Caco-2 (cell line): ENCODE measurements around the gene SRGAP1. TPM values are rescaled to one million over a fixed set of nuclear protein-coding genes. Genes with fewer than 3 reads are reported as not detected.

Source experiments
- BruUV-seq: library from RNA; stranded (reverse); fragments of 400-500 nt; replicated peaks from 2 replicates; lab custom pipeline; 2021; lab: Mats Ljungman, UMichigan
- CTCF ChIA-PET: fragments of 300-600 bp; sonication (Branson Sonifier 250); formaldehyde crosslinking; loops from one replicate; lab custom pipeline; 2022; ENCODE audit warnings: antibody characterized with exemption; lab: Charles Lee
- POLR2A ChIA-PET: fragments of 300-600 bp; sonication (Branson Sonifier 250); formaldehyde crosslinking; loops from one replicate; lab custom pipeline; 2022; ENCODE audit warnings: antibody characterized with exemption; lab: Charles Lee
- DNase-seq, 2 experiments: peaks; one replicate each; pipeline versions ENCODE4 v3.0.0 to v3.0.0-alpha.2; 2020 to 2022
- H3K27me3 ChIP-seq: replicated peaks from 2 replicates; pipeline ENCODE4 v1.6.0; 2011; ENCODE audit warnings: low read length; ENCODE audit not compliant: control insufficient read depth, insufficient read depth
- H3K36me3 ChIP-seq: 2 replicates; pipeline ENCODE4 v1.5.1; 2011; ENCODE audit warnings: low read length; ENCODE audit not compliant: control insufficient read depth, insufficient read depth
- H3K4me1 ChIP-seq: fragments of 250-450 bp; sonication (Bioruptor Pico); 2 replicates; pipeline ENCODE4 v1.5.1; 2020; ENCODE audit warnings: mild to moderate bottlenecking
- H3K4me3 ChIP-seq: 2 replicates; pipeline ENCODE4 v1.5.1; 2011; ENCODE audit warnings: low read depth, mild to moderate bottlenecking, control low read depth, low read length
- H3K9me3 ChIP-seq: fragments of 250-450 bp; sonication (Bioruptor Pico); 2 replicates; pipeline ENCODE4 v1.5.1; 2020; ENCODE audit warnings: mild to moderate bottlenecking, moderate library complexity
- H3K27ac Mint-ChIP-seq: one replicate; pipeline ENCODE4 v1.8.0; 2022; ENCODE audit warnings: mixed read lengths; ENCODE audit not compliant: unreplicated experiment
- H3K27me3 Mint-ChIP-seq: one replicate; pipeline ENCODE4 v1.8.0; 2022; ENCODE audit warnings: mixed read lengths; ENCODE audit not compliant: insufficient read depth, unreplicated experiment
- H3K36me3 Mint-ChIP-seq: one replicate; pipeline ENCODE4 v1.8.0; 2022; ENCODE audit warnings: mild to moderate bottlenecking, mixed read lengths; ENCODE audit not compliant: insufficient read depth, unreplicated experiment
- H3K4me1 Mint-ChIP-seq: one replicate; pipeline ENCODE4 v1.8.0; 2022; ENCODE audit warnings: low read depth, mixed read lengths; ENCODE audit not compliant: unreplicated experiment
- H3K4me3 Mint-ChIP-seq: one replicate; pipeline ENCODE4 v1.8.0; 2022; ENCODE audit warnings: mild to moderate bottlenecking, moderate library complexity, mixed read lengths; ENCODE audit not compliant: unreplicated experiment
- H3K9me3 Mint-ChIP-seq: one replicate; pipeline ENCODE4 v1.8.0; 2022; ENCODE audit warnings: mixed read lengths; ENCODE audit not compliant: unreplicated experiment
- CTCF ChIP-seq, 2 experiments: fragments of 200-600 bp in 1 of 2; IDR thresholded peaks; 1 replicate in 1 of 2; 2 replicates in 1 of 2; pipeline versions ENCODE4 v1.5.1 to v1.8.0; 2011 to 2022; ENCODE audit warnings: antibody characterized with exemption in 1 of 2, control low read depth in 1 of 2, inconsistent platforms in 1 of 2, low read depth in 1 of 2, low read length in 1 of 2, mild to moderate bottlenecking in 1 of 2, moderate library complexity in 1 of 2; ENCODE audit not compliant: insufficient read depth in 1 of 2, severe bottlenecking in 1 of 2, unreplicated experiment in 1 of 2
- intact Hi-C: fragments of 100-400 bp; cut with micrococcal nuclease; formaldehyde crosslinking; loops from one replicate; pipeline ENCODE4 v1.10.0; 2022; ENCODE audit not compliant: unreplicated experiment
- total RNA-seq: library from RNA; stranded (reverse); gene quantifications from 2 replicates; pipeline ENCODE4 v1.2.3, GENCODE V29; 2022

SRGAP1 gene
- total RNA-seq, 1 experiment from 2014 or later: 22.1 TPM

GRCh38 chr12:63955831-63956666 is 111.5 kb downstream of the SRGAP1 start:
- no peak overlapping the region for H3K4me3 Mint-ChIP-seq
- no peaks in the 10 kb centered on the region for H3K27me3 ChIP-seq
- H3K36me3 ChIP-seq: no peaks in the 10 kb centered on the region
- H3K9me3 ChIP-seq: no peaks in the 10 kb centered on the region
- no peak for DNase-seq
- H3K9me3 Mint-ChIP-seq: no peaks in the 10 kb centered on the region
- no peak overlapping the region for H3K4me3 ChIP-seq
- H3K4me1 Mint-ChIP-seq: no peaks in the 10 kb centered on the region
- no TSS peak for BruUV-seq
- no peak overlapping the region for H3K27ac Mint-ChIP-seq
- CTCF ChIA-PET: no interaction called here
- no peaks in the 10 kb centered on the region for H3K27me3 Mint-ChIP-seq
- H3K36me3 Mint-ChIP-seq: no peaks in the 10 kb centered on the region
- no peak for TF ChIP-seq CTCF (IDR thresholded peaks at IDR 0.05; ENCODE audit: insufficient read depth in 1 of 2, low read depth in 1 of 2, low read length in 1 of 2, severe bottlenecking in 1 of 2, unreplicated experiment in 1 of 2)
- intact Hi-C loops: no loop called here
- H3K4me1 ChIP-seq: no peaks in the 10 kb centered on the region
- POLR2A ChIA-PET: interaction anchor here (0.7 kb wide), 1 partner anchor 218 kb away, joined by 13 read pairs; no protein-coding TSS in a partner anchor

GRCh38 chr12:63957496-63957895 is 113.0 kb downstream of the SRGAP1 start:
- H3K27me3 Mint-ChIP-seq: no peaks in the 10 kb centered on the region
- H3K36me3 Mint-ChIP-seq: no peaks in the 10 kb centered on the region
- H3K4me3 Mint-ChIP-seq: no peak overlapping the region
- intact Hi-C loops: no loop called here
- ChIA-PET CTCF (no interaction called here), POLR2A (no interaction called here)
- Histone ChIP-seq H3K4me3 (no peak overlapping the region), H3K9me3 (no peaks in the 10 kb centered on the region), H3K27me3 (no peaks in the 10 kb centered on the region), H3K36me3 (no peaks in the 10 kb centered on the region), H3K4me1 (no peaks in the 10 kb centered on the region)
- H3K4me1 Mint-ChIP-seq: no peaks in the 10 kb centered on the region
- no TSS peak for BruUV-seq
- H3K27ac Mint-ChIP-seq: no peak overlapping the region
- H3K9me3 Mint-ChIP-seq: no peaks in the 10 kb centered on the region
- TF ChIP-seq CTCF (IDR thresholded peaks at IDR 0.05; ENCODE audit: insufficient read depth in 1 of 2, low read depth in 1 of 2, low read length in 1 of 2, severe bottlenecking in 1 of 2, unreplicated experiment in 1 of 2): no peak
- no peak for DNase-seq

GRCh38 chr12:63958876-63959580 is 114.5 kb downstream of the SRGAP1 start:
- no peak for DNase-seq
- no peak for TF ChIP-seq CTCF (IDR thresholded peaks at IDR 0.05; ENCODE audit: insufficient read depth in 1 of 2, low read depth in 1 of 2, low read length in 1 of 2, severe bottlenecking in 1 of 2, unreplicated experiment in 1 of 2)
- Mint-ChIP-seq H3K4me3 (no peak overlapping the region), H3K36me3 (no peaks in the 10 kb centered on the region), H3K4me1 (no peaks in the 10 kb centered on the region), H3K9me3 (no peaks in the 10 kb centered on the region), H3K27ac (no peak overlapping the region), H3K27me3 (no peaks in the 10 kb centered on the region)
- Histone ChIP-seq H3K36me3 (no peaks in the 10 kb centered on the region), H3K9me3 (no peaks in the 10 kb centered on the region), H3K27me3 (no peaks in the 10 kb centered on the region), H3K4me1 (no peaks in the 10 kb centered on the region), H3K4me3 (no peak overlapping the region)
- ChIA-PET POLR2A (no interaction called here), CTCF (no interaction called here)
- BruUV-seq: no TSS peak
- intact Hi-C loops: no loop called here
